HEK293 (cell line): ENCODE data around the gene GLIS1.
A peak's percentile ranks its signal among the peaks of the same experiment; 100 is the strongest.

Experiments
- GLI4 ChIP-seq: fragments of 450-650 bp; formaldehyde crosslinking; IDR thresholded peaks from 2 replicates; pipeline ENCODE4 v1.5.1; 2016; ENCODE audit warnings: missing biosample characterization, missing genetic modification characterization
- HOXA7 ChIP-seq: sonication (generic); formaldehyde crosslinking; IDR thresholded peaks from 2 replicates; pipeline ENCODE4 v1.8.1; 2022; ENCODE audit warnings: missing genetic modification reagents, borderline replicate concordance
- ZNF16 ChIP-seq: fragments of 450-650 bp; formaldehyde crosslinking; IDR thresholded peaks from 2 replicates; pipeline ENCODE4 v1.5.1; 2016; ENCODE audit warnings: low read depth, missing biosample characterization, missing genetic modification characterization
- ZNF274 ChIP-seq, 2 experiments: fragments of 200-500 bp in 1 of 2; fragments of 450-650 bp in 1 of 2; sonication (Bioruptor generic) in 1 of 2; formaldehyde crosslinking in 1 of 2; IDR thresholded peaks; 2 replicates each; pipeline versions ENCODE4 v1.5.1 to v1.6.1; 2014 to 2016; ENCODE audit warnings: borderline replicate concordance in 1 of 2, inconsistent platforms in 1 of 2, low read length in 1 of 2, missing biosample characterization in 1 of 2, missing genetic modification characterization in 1 of 2
- ZNF416 ChIP-seq: fragments of 450-650 bp; formaldehyde crosslinking; IDR thresholded peaks from 2 replicates; pipeline ENCODE4 v1.5.1; 2016; ENCODE audit warnings: missing biosample characterization, missing genetic modification characterization
- ZNF510 ChIP-seq: fragments of 450-650 bp; formaldehyde crosslinking; IDR thresholded peaks from 2 replicates; pipeline ENCODE4 v1.5.1; 2018; ENCODE audit warnings: mild to moderate bottlenecking, missing genetic modification characterization, missing biosample characterization; ENCODE audit not compliant: insufficient replicate concordance
- ZNF626 ChIP-seq: fragments of 450-650 bp; sonication (Bioruptor Pico); formaldehyde crosslinking; IDR thresholded peaks from 2 replicates; pipeline ENCODE4 v1.5.1; 2018; ENCODE audit warnings: missing biosample characterization, missing genetic modification characterization, inconsistent platforms
- ZNF747 ChIP-seq: fragments of 450-650 bp; formaldehyde crosslinking; IDR thresholded peaks from 2 replicates; pipeline ENCODE4 v1.5.1; 2016; ENCODE audit warnings: missing biosample characterization, missing genetic modification characterization
- ZNF768 ChIP-seq: fragments of 450-650 bp; formaldehyde crosslinking; IDR thresholded peaks from 2 replicates; pipeline ENCODE4 v1.5.1; 2018; ENCODE audit warnings: missing biosample characterization, mild to moderate bottlenecking, missing genetic modification characterization
- ZXDB ChIP-seq: fragments of 450-650 bp; formaldehyde crosslinking; IDR thresholded peaks from 2 replicates; pipeline ENCODE4 v1.5.1; 2016; ENCODE audit warnings: missing biosample characterization, missing genetic modification characterization
- TF ChIP-seq, protein P1 (sequence below): fragments of 450-650 bp; formaldehyde crosslinking; IDR thresholded peaks from 2 replicates; pipeline ENCODE4 v1.5.1; 2016; ENCODE audit warnings: missing biosample characterization, missing genetic modification characterization

DNA sequence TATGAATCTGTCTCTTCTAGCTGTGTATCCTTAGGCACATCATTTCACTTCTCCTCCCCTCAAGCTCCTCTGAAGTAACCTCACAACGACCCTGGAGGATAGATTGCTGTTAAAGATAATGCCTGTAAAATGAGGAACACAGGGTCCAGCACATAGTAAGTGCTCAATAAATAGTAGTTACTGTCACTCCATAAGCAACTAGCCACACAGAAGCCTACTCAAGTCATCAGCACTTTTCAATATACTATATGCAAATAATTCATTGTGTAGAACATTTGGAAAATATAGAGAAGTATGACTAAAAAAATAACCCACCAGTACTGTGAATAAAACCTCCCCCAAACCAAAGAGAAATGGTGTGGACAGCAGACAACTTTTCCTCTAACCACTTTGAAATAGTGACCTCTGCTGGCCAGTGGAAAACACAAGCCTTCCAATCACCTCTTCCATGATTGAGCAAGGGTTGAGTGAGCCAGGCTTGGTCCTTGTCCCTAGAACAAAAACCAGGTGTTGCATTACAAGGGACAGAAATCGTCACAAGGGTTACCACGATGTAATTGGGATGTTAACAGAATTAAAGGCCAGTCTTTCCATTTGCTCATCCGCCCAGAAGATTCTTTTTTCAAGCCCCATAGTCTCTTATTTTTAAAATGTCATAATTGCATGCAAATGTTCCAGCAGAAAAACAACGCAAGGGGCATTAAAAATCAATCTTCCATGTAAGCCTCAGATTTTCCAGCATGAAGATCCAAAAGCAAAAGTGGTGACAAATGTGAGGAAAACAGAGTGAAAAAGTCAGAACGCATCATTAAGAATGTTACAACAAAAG lies 15.7 kb upstream of the GLIS1 start:
- no peak for TF ChIP-seq ZNF16 (tag by site-specific recombination)
- TF ChIP-seq, protein P1, sequence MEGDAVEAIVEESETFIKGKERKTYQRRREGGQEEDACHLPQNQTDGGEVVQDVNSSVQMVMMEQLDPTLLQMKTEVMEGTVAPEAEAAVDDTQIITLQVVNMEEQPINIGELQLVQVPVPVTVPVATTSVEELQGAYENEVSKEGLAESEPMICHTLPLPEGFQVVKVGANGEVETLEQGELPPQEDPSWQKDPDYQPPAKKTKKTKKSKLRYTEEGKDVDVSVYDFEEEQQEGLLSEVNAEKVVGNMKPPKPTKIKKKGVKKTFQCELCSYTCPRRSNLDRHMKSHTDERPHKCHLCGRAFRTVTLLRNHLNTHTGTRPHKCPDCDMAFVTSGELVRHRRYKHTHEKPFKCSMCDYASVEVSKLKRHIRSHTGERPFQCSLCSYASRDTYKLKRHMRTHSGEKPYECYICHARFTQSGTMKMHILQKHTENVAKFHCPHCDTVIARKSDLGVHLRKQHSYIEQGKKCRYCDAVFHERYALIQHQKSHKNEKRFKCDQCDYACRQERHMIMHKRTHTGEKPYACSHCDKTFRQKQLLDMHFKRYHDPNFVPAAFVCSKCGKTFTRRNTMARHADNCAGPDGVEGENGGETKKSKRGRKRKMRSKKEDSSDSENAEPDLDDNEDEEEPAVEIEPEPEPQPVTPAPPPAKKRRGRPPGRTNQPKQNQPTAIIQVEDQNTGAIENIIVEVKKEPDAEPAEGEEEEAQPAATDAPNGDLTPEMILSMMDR (tag by site-specific recombination), result peak; percentile 52; the same call in 1 of the 2 replicates
- TF ChIP-seq ZNF768 (tag by site-specific recombination), result no peak
- no peak for TF ChIP-seq GLI4 (tag by site-specific recombination)
- no peak for TF ChIP-seq ZXDB (tag by site-specific recombination)
- TF ChIP-seq ZNF274 (IDR thresholded peaks at IDR 0.05; ENCODE audit: low read length), result no peak
- TF ChIP-seq ZNF274 (tag by site-specific recombination; IDR thresholded peaks at IDR 0.05; ENCODE audit: borderline replicate concordance), result no peak
- TF ChIP-seq ZNF626 (tag by site-specific recombination), result no peak
- TF ChIP-seq HOXA7 (CRISPR knock-in tag), result no peak
- no peak for TF ChIP-seq ZNF510 (tag by site-specific recombination)
- TF ChIP-seq ZNF416 (tag by site-specific recombination), result no peak
- TF ChIP-seq ZNF747 (tag by site-specific recombination), result no peak
